CD14-positive monocyte (primary cell): ENCODE measurements around the gene OR1J4. TPM values are rescaled to one million over a fixed set of nuclear protein-coding genes. Genes with fewer than 3 reads are reported as not detected.

Source experiments
- DNase-seq, 3 donors: peaks; one replicate each; pipeline ENCODE4 v3.0.0-alpha.2; 2011 to 2022
- H2AFZ ChIP-seq: 2 replicates; pipeline ENCODE4 v1.6.0; 2012; ENCODE audit warnings: mild to moderate bottlenecking, low read depth, low read length, inconsistent platforms; ENCODE audit not compliant: insufficient read depth, poor library complexity, severe bottlenecking
- H3K27ac ChIP-seq, 2 donors: 1 replicate in 1 of 2; 2 replicates in 1 of 2; pipeline ENCODE4 v1.5.1; 2012 to 2013; ENCODE audit warnings: low read length in 2 of 2, control low read depth in 1 of 2, inconsistent platforms in 1 of 2, low read depth in 1 of 2, mild to moderate bottlenecking in 1 of 2
- H3K27me3 ChIP-seq, 2 donors: one replicate each; pipeline versions ENCODE4 v1.6.0 to v1.6.1; 2011 to 2013; ENCODE audit warnings: low read length in 2 of 2; ENCODE audit not compliant: control insufficient read depth in 2 of 2, insufficient read depth in 2 of 2
- H3K36me3 ChIP-seq, 2 donors: replicated peaks in 1 of 2; 1 replicate in 1 of 2; 2 replicates in 1 of 2; pipeline versions ENCODE4 v1.5.1 to v1.6.1; 2012 to 2013; ENCODE audit warnings: low read length in 2 of 2, control low read depth in 1 of 2, inconsistent platforms in 1 of 2, mild to moderate bottlenecking in 1 of 2; ENCODE audit not compliant: insufficient read depth in 2 of 2, control insufficient read depth in 1 of 2
- H3K4me1 ChIP-seq, 2 donors: 1 replicate in 1 of 2; 2 replicates in 1 of 2; pipeline versions ENCODE4 v1.5.1 to v1.6.1; 2012 to 2013; ENCODE audit warnings: low read length in 2 of 2, control low read depth in 1 of 2, inconsistent platforms in 1 of 2, mild to moderate bottlenecking in 1 of 2, moderate library complexity in 1 of 2; ENCODE audit not compliant: insufficient read depth in 2 of 2, control insufficient read depth in 1 of 2
- H3K4me2 ChIP-seq: replicated peaks from 2 replicates; pipeline ENCODE3; 2012; ENCODE audit warnings: low read length, moderate library complexity, mild to moderate bottlenecking; ENCODE audit not compliant: poor library complexity, severe bottlenecking; ENCODE audit errors: extremely low read depth
- H3K4me3 ChIP-seq, 3 experiments: fragments of 200-600 bp in 1 of 3; sonication (generic) in 1 of 3; replicated peaks in 1 of 3; 1 replicate in 2 of 3; 2 replicates in 1 of 3; pipeline ENCODE4 v1.5.1; 2011 to 2013; ENCODE audit warnings: low read length in 3 of 3, mild to moderate bottlenecking in 3 of 3, control low read depth in 2 of 3, low read depth in 2 of 3, inconsistent platforms in 1 of 3, moderate library complexity in 1 of 3
- H3K79me2 ChIP-seq: 2 replicates; pipeline ENCODE4 v1.6.0; 2012; ENCODE audit warnings: mild to moderate bottlenecking, control low read depth, inconsistent platforms, low read length, moderate library complexity; ENCODE audit not compliant: insufficient read depth
- H3K9ac ChIP-seq: 2 replicates; pipeline ENCODE4 v1.6.0; 2017; ENCODE audit warnings: low read length, mild to moderate bottlenecking; ENCODE audit not compliant: insufficient read depth, poor library complexity, severe bottlenecking
- H3K9me3 ChIP-seq, 2 donors: replicated peaks in 1 of 2; 1 replicate in 1 of 2; 2 replicates in 1 of 2; pipeline versions ENCODE4 v1.5.1 to v1.6.1; 2012 to 2013; ENCODE audit warnings: low read length in 2 of 2, control low read depth in 1 of 2; ENCODE audit not compliant: control insufficient read depth in 1 of 2, insufficient read depth in 1 of 2
- H4K20me1 ChIP-seq: 2 replicates; pipeline ENCODE4 v1.6.0; 2012; ENCODE audit warnings: mild to moderate bottlenecking, low read length, control low read depth, moderate library complexity; ENCODE audit not compliant: insufficient read depth
- H3K27ac Mint-ChIP-seq, 7 donors: one replicate each; pipeline ENCODE4 v1.8.0; 2020; ENCODE audit warnings: mild to moderate bottlenecking in 7 of 7, mixed read lengths in 7 of 7, moderate library complexity in 6 of 7, inconsistent platforms in 2 of 7
- H3K27me3 Mint-ChIP-seq, 3 donors: one replicate each; pipeline ENCODE4 v1.8.0; 2021 to 2022; ENCODE audit warnings: low read depth in 3 of 3, mild to moderate bottlenecking in 3 of 3, mixed read lengths in 3 of 3, moderate library complexity in 3 of 3, inconsistent platforms in 1 of 3
- H3K36me3 Mint-ChIP-seq, 2 donors: one replicate each; pipeline ENCODE4 v1.8.0; 2020; ENCODE audit warnings: mixed read lengths in 2 of 2, inconsistent platforms in 1 of 2, mild to moderate bottlenecking in 1 of 2
- H3K4me1 Mint-ChIP-seq: one replicate; pipeline ENCODE4 v1.8.0; 2020; ENCODE audit warnings: mild to moderate bottlenecking, mixed read lengths
- H3K4me3 Mint-ChIP-seq, 2 donors: one replicate each; pipeline ENCODE4 v1.8.0; 2020; ENCODE audit warnings: mild to moderate bottlenecking in 2 of 2, mixed read lengths in 2 of 2, moderate library complexity in 1 of 2
- H3K9me3 Mint-ChIP-seq, 7 donors: one replicate each; pipeline ENCODE4 v1.8.0; 2020 to 2022; ENCODE audit warnings: mixed read lengths in 7 of 7, mild to moderate bottlenecking in 6 of 7, moderate library complexity in 6 of 7, inconsistent platforms in 2 of 7
- WGBS: methylation state at CpG from one replicate; pipeline ENCODE4 v1.1.5; 2013; ENCODE audit warnings: missing lambda C conversion rate; ENCODE audit not compliant: insufficient coverage; 5-methylcytosine and 5-hydroxymethylcytosine counted together
- intact Hi-C, 2 donors: fragments of 100-400 bp; cut with micrococcal nuclease; formaldehyde crosslinking; loops; one replicate each; pipeline versions ENCODE4 v1.15.0 to v1.15.1; 2023
- polyA plus RNA-seq, 3 donors: library from polyadenylated mRNA; depleted of rRNA in 1 of 3; unstranded in 2 of 3; stranded (reverse) in 1 of 3; fragments of 300-500 nt in 2 of 3; fragments of >200 nt in 1 of 3; fragmentation: Illumina TruSeq in 2 of 3; gene quantifications; 1 replicate in 2 of 3; 2 replicates in 1 of 3; pipeline ENCODE4 v1.2.3, GENCODE V29; 2012 to 2021
- TF ChIP-seq, protein P1 (sequence below): fragments of 200-600 bp; IDR thresholded peaks from one replicate; pipeline ENCODE4 v1.8.0; 2022; ENCODE audit warnings: antibody characterized with exemption, mild to moderate bottlenecking

The OR1J4 gene
- polyA plus RNA-seq, 3 donors, result not detected

- no peak overlapping the region for H2AFZ ChIP-seq
- H3K4me2 ChIP-seq, result no peak overlapping the region
- no peaks in the 10 kb centered on the region for H3K4me1 ChIP-seq
- H3K27ac Mint-ChIP-seq, result no peak overlapping the region
- H3K4me3 ChIP-seq, result no peak overlapping the region
- H4K20me1 ChIP-seq, result no peaks in the 10 kb centered on the region
- no peaks in the 10 kb centered on the region for H3K27me3 ChIP-seq
- no CpG with 5 or more reads among the region's 2 CpGs for WGBS
- peaks cover 0 to 10% (median 4%) of the 10 kb centered on the region in 7 donors for H3K9me3 Mint-ChIP-seq
- intact Hi-C loops, result no loop called here
- DNase-seq, result no peak
- no peaks in the 10 kb centered on the region for H3K36me3 ChIP-seq
- no peaks in the 10 kb centered on the region for H3K36me3 Mint-ChIP-seq
- H3K4me1 Mint-ChIP-seq, result no peaks in the 10 kb centered on the region
- no peak overlapping the region for H3K4me3 Mint-ChIP-seq
- H3K79me2 ChIP-seq, result no peaks in the 10 kb centered on the region
- peaks cover 0 to 4% (median 3%) of the 10 kb centered on the region in 3 donors for H3K27me3 Mint-ChIP-seq
- H3K27ac ChIP-seq, result no peak overlapping the region
- no peaks in the 10 kb centered on the region for H3K9me3 ChIP-seq
- H3K9ac ChIP-seq, result no peak overlapping the region
- TF ChIP-seq, protein P1, sequence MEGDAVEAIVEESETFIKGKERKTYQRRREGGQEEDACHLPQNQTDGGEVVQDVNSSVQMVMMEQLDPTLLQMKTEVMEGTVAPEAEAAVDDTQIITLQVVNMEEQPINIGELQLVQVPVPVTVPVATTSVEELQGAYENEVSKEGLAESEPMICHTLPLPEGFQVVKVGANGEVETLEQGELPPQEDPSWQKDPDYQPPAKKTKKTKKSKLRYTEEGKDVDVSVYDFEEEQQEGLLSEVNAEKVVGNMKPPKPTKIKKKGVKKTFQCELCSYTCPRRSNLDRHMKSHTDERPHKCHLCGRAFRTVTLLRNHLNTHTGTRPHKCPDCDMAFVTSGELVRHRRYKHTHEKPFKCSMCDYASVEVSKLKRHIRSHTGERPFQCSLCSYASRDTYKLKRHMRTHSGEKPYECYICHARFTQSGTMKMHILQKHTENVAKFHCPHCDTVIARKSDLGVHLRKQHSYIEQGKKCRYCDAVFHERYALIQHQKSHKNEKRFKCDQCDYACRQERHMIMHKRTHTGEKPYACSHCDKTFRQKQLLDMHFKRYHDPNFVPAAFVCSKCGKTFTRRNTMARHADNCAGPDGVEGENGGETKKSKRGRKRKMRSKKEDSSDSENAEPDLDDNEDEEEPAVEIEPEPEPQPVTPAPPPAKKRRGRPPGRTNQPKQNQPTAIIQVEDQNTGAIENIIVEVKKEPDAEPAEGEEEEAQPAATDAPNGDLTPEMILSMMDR, result no peak
Measured at GRCh38 chr9:122538757-122539156, 19.8 kb downstream of the OR1J4 start.

- Histone ChIP-seq H3K36me3 (no peaks in the 10 kb centered on the region), H3K4me1 (no peaks in the 10 kb centered on the region), H3K79me2 (no peaks in the 10 kb centered on the region), H2AFZ (no peak overlapping the region), H4K20me1 (no peaks in the 10 kb centered on the region), H3K9ac (no peak overlapping the region), H3K27ac (no peak overlapping the region), H3K4me2 (no peak overlapping the region), H3K27me3 (no peaks in the 10 kb centered on the region), H3K4me3 (no peak overlapping the region), H3K9me3 (no peaks in the 10 kb centered on the region)
- intact Hi-C loops, result no loop called here
- H3K4me1 Mint-ChIP-seq, result no peaks in the 10 kb centered on the region
- peaks cover 4 to 5% (median 5%) of the 10 kb centered on the region in 3 donors for H3K27me3 Mint-ChIP-seq
- H3K9me3 Mint-ChIP-seq, result peaks cover 0 to 11% (median 4%) of the 10 kb centered on the region in 7 donors
- no peaks in the 10 kb centered on the region for H3K36me3 Mint-ChIP-seq
- no peak overlapping the region for H3K4me3 Mint-ChIP-seq
- WGBS, result 73% methylated on average over 4 of the region's 8 CpGs
- TF ChIP-seq, protein P1, result no peak
- DNase-seq, result no peak
- no peak overlapping the region for H3K27ac Mint-ChIP-seq
Measured at GRCh38 chr9:122546196-122546595, 27.3 kb downstream of the OR1J4 start.
